Spleen (tissue), 7 donors: ENCODE measurements around the gene IL20.

Source experiments
- POLR2A ChIP-seq, 3 donors: fragments of 450-650 bp; IDR thresholded peaks; one replicate each; pipeline ENCODE4 v1.5.1; 2017; ENCODE audit warnings: antibody characterized with exemption in 3 of 3, mild to moderate bottlenecking in 1 of 3
- POLR2AphosphoS5 ChIP-seq, 3 donors: sonication (generic); formaldehyde crosslinking; IDR thresholded peaks; one replicate each; pipeline ENCODE4 v1.5.1; 2017; ENCODE audit warnings: antibody characterized with exemption in 3 of 3
- TF ChIP-seq, protein P1 (sequence below), 11 experiments: fragments of 200-600 bp in 7 of 11; fragments of 450-650 bp in 4 of 11; sonication (generic) in 4 of 11; IDR thresholded peaks in 8 of 11; conservative IDR thresholded peaks in 3 of 11; 1 replicate in 7 of 11; 2 replicates in 4 of 11; pipeline versions ENCODE4 v1.4.0 to v1.8.0; 2016 to 2021; ENCODE audit warnings: antibody characterized with exemption in 11 of 11, inconsistent platforms in 4 of 11, mild to moderate bottlenecking in 1 of 11
- donor health status: DM: no; HTN: no; CAD: no; lungs with moderate emphysema.
- donor health status: DM: no; HTN: no; CAD: no.
- donor health status: DM: no; HTN: no; CAD: no.

GRCh38 chr1:206895837-206896242 lies 30.4 kb downstream of the IL20 start:
- TF ChIP-seq, protein P1, sequence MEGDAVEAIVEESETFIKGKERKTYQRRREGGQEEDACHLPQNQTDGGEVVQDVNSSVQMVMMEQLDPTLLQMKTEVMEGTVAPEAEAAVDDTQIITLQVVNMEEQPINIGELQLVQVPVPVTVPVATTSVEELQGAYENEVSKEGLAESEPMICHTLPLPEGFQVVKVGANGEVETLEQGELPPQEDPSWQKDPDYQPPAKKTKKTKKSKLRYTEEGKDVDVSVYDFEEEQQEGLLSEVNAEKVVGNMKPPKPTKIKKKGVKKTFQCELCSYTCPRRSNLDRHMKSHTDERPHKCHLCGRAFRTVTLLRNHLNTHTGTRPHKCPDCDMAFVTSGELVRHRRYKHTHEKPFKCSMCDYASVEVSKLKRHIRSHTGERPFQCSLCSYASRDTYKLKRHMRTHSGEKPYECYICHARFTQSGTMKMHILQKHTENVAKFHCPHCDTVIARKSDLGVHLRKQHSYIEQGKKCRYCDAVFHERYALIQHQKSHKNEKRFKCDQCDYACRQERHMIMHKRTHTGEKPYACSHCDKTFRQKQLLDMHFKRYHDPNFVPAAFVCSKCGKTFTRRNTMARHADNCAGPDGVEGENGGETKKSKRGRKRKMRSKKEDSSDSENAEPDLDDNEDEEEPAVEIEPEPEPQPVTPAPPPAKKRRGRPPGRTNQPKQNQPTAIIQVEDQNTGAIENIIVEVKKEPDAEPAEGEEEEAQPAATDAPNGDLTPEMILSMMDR (IDR thresholded peaks at IDR 0.05 in 8 of 11, conservative IDR thresholded peaks at IDR 0.05 in 3 of 11) = no peak
- TF ChIP-seq POLR2A (IDR thresholded peaks at IDR 0.05) (no peak), POLR2AphosphoS5 (IDR thresholded peaks at IDR 0.05) (peak in 1 of 3 donors; percentile 54)
